Cardiac septum (tissue), 1 donor: ENCODE data around the gene SLC35G6. TPM values are rescaled to one million over a fixed set of nuclear protein-coding genes. Genes with fewer than 3 reads are reported as not detected.

ENCODE experiments used
- DNase-seq: peaks from one replicate; pipeline ENCODE4 v3.0.0-alpha.2; 2020; ENCODE audit warnings: low spot score
- intact Hi-C: fragments of 100-400 bp; cut with DNase I; formaldehyde crosslinking; loops from one replicate; pipeline ENCODE4 v1.14.0; 2022
- total RNA-seq: library from RNA; stranded (reverse); fragmentation: NEBNext Ultra II Directional; extraction: Animal tissue kit (Norgen Biotek cat#: 25700); gene quantifications from one replicate; pipeline ENCODE4 v1.2.1, GENCODE V29; 2021
- donor health status: DM: no; HTN: no; CAD: no.

SLC35G6 gene
- total RNA-seq, 1 donor from 2014 or later = not detected

DNA sequence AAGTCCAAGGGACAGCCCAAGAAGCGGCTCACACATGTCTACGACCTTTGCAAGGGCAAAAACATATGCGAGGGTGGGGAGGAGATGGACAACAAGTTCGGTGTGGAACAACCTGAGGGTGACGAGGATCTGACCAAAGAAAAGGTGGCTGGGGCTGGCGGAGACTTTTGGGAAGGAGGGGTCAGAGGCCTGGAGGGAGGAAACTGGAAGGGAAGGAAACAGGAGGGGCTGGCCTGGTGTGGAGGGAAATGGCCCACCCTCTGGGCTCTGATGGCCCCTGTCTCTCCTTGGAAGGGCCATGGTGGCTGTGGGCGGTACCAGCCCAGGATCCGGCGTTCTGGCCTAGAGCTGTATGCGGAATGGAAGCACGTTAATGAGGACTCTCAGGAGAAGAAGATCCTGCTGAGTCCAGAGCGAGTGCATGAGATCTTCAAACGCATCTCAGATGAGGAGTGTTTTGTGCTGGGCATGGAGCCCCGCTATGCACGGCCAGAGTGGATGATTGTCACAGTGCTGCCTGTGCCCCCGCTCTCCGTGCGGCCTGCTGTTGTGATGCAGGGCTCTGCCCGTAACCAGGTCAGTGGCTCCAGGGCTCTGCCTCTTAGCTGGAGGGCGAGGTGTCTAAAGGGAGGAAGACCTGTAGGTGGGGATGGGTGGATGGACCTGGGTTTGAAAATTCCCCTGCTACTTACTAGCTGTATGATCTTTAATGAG is 15.4 kb downstream of the SLC35G6 start:
- intact Hi-C loops = no loop called here
- peak; percentile 76 for DNase-seq

- no peak for DNase-seq
- intact Hi-C loops = no loop called here
Observed at GRCh38 chr17:7497228-7497627, 16.0 kb downstream of the SLC35G6 start.

DNA sequence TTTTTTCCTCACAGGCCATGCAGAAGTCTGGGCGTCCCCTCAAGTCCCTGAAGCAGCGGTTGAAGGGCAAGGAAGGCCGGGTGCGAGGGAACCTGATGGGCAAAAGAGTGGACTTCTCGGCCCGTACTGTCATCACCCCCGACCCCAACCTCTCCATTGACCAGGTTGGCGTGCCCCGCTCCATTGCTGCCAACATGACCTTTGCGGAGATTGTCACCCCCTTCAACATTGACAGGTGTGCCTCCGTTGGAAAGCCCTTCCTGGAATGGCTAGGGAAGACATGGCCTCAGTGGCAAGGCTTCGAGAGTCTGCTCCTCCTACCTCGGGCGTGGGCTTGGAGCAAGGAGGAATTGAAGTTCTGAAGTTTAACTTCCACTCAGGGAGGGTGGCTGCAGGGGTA is 16.4 kb downstream of the SLC35G6 start:
- no peak for DNase-seq
- intact Hi-C loops = no loop called here

DNA sequence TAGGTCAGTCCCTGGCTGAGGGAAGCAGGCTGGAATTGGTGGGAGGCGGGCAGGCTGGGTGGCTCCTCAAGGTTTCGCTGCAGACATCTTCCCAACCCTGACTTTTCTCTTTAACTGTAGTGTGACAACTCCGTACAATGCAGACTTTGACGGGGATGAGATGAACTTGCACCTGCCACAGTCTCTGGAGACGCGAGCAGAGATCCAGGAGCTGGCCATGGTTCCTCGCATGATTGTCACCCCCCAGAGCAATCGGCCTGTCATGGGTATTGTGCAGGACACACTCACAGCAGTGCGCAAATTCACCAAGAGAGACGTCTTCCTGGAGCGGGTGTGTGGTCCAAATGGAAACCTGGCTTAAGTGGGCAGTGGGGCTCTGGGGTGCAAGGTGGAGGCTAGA is 17.9 kb downstream of the SLC35G6 start:
- intact Hi-C loops = no loop called here
- DNase-seq = no peak

DNA sequence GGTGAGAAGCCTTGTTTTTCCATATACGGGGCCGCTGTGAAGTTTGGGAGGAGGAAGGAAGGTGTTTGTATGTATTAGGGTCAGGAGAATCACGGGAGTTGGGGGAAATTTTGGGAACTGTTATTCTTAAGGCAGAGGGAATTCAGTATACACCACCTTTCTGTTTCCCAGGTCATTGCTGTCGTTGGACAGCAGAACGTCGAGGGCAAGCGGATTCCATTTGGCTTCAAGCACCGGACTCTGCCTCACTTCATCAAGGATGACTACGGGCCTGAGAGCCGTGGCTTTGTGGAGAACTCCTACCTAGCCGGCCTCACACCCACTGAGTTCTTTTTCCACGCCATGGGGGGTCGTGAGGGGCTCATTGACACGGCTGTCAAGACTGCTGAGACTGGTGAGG is 20.5 kb downstream of the SLC35G6 start:
- intact Hi-C loops = no loop called here
- DNase-seq = no peak

DNA sequence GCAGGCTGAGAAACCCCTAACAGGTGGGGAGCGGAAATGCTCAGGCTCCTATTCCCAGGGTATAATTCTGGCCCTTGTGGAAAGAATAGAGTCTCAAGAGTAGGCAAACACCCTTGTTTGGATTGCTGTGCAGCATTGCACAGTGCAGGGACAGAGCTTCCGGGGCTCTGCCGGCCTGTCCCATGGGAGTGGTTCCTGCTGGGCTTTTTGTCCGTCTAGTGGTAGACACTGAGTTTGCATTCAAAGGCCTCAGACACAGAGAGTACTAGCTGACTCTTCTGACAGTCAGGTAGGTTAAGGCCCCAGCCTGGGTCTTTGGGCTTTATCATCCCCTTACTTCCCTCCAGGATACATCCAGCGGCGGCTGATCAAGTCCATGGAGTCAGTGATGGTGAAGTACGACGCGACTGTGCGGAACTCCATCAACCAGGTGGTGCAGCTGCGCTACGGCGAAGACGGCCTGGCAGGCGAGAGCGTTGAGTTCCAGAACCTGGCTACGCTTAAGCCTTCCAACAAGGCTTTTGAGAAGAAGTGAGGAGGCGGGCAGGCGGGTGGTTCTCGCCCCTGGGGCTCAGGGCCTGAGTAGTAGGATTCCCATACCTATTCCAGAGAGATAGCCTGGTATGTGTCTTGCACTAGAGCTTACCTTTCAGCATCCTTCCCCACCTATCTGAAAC is 21.1 kb downstream of the SLC35G6 start:
- intact Hi-C loops = no loop called here
- DNase-seq = no peak

DNA sequence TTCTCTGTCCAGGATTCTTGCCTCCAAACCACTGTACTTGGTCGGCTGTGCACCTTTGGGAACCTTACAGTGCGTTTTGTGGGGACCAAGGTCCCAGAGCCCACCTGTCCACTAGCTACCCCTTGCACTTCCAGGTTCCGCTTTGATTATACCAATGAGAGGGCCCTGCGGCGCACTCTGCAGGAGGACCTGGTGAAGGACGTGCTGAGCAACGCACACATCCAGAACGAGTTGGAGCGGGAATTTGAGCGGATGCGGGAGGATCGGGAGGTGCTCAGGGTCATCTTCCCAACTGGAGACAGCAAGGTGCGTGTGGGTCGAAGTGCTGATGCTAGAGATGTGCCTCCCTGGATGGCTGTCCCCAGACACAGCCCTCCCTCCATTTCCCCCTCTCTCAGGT is 21.7 kb downstream of the SLC35G6 start:
- DNase-seq = no peak
- intact Hi-C loops = no loop called here

DNA sequence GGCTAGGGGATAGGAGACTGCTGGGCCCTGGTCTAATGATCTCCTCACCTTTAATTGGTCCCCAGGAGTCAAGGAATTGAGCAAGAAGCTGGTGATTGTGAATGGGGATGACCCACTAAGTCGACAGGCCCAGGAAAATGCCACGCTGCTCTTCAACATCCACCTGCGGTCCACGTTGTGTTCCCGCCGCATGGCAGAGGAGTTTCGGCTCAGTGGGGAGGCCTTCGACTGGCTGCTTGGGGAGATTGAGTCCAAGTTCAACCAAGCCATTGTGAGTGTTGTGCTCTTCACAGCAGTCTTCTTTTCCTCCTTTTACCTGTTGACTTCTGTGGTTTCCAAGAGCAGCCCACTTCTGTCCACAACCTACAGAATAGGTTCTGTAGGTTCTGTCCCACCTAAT is 22.3 kb downstream of the SLC35G6 start:
- no peak for DNase-seq
- intact Hi-C loops = no loop called here

DNA sequence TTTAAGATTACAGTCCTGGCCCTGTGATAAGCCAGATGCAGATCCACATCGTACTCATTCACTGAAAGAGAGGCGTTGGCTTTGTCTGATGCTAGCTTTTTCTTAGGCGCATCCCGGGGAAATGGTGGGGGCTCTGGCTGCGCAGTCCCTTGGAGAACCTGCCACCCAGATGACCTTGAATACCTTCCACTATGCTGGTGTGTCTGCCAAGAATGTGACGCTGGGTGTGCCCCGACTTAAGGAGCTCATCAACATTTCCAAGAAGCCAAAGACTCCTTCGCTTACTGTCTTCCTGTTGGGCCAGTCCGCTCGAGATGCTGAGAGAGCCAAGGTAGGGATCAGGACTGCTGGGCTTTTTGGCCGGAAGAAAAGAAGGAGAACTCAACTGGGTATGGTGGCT is 26.9 kb downstream of the SLC35G6 start:
- no peak for DNase-seq
- intact Hi-C loops = no loop called here

DNA sequence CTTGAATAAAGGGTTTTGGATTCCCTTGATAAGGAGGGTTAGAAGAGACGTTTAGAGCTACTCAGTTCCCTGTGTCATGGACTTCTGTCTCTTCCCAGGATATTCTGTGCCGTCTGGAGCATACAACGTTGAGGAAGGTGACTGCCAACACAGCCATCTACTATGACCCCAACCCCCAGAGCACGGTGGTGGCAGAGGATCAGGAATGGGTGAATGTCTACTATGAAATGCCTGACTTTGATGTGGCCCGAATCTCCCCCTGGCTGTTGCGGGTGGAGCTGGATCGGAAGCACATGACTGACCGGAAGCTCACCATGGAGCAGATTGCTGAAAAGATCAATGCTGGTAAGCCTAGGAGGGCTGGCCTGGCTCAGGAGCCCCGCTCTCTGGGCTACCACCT is 27.6 kb downstream of the SLC35G6 start:
- no peak for DNase-seq
- intact Hi-C loops = no loop called here

DNA sequence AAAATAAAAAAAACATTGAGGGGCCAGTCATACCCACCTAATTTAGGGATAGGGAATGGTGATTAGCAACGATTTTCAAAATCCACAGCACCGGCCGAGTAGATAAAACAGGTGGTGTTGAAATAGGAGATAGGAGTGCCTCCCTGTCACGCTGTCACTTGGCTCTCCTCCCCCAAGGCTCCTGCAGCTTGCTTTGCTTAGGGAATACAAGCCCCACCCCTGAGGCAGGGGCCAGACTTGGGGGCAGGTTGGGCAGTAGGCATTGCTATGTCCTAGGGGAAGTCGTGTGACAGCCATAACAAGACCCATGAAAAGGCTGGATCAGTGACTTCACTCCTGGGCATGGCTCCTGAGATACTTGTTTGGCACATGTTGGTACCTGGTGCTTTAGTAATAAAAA is 28.7 kb downstream of the SLC35G6 start:
- intact Hi-C loops = no loop called here
- no peak for DNase-seq

- intact Hi-C loops = no loop called here
- DNase-seq = no peak
Observed at GRCh38 chr17:7511108-7511507, 29.9 kb downstream of the SLC35G6 start.

DNA sequence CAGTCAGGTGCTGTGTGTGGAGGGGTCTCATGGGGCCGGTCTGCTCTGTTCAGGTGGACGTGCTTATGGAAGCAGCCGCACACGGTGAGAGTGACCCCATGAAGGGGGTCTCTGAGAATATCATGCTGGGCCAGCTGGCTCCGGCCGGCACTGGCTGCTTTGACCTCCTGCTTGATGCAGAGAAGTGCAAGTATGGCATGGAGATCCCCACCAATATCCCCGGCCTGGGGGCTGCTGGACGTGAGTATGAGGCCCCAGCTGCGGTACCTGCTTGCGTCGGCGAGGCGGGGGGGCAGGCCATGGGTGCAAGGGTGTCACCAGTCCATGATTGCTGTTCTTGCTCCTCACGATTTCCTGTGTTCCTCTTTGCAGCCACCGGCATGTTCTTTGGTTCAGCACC is 30.9 kb downstream of the SLC35G6 start:
- DNase-seq = no peak
- intact Hi-C loops = no loop called here

DNA sequence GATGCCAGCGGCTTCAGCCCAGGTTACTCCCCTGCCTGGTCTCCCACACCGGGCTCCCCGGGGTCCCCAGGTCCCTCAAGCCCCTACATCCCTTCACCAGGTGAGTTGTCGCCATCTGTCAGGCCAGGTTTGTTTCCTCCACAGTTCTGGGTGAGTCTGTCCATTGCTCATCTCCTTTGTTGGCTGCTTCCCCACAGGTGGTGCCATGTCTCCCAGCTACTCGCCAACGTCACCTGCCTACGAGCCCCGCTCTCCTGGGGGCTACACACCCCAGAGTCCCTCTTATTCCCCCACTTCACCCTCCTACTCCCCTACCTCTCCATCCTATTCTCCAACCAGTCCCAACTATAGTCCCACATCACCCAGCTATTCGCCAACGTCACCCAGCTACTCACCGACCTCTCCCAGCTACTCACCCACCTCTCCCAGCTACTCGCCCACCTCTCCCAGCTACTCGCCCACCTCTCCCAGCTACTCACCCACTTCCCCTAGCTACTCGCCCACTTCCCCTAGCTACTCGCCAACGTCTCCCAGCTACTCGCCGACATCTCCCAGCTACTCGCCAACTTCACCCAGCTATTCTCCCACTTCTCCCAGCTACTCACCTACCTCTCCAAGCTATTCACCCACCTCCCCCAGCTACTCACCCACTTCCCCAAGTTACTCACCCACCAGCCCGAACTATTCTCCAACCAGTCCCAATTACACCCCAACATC is 31.7 kb downstream of the SLC35G6 start:
- intact Hi-C loops = no loop called here
- no peak for DNase-seq

DNA sequence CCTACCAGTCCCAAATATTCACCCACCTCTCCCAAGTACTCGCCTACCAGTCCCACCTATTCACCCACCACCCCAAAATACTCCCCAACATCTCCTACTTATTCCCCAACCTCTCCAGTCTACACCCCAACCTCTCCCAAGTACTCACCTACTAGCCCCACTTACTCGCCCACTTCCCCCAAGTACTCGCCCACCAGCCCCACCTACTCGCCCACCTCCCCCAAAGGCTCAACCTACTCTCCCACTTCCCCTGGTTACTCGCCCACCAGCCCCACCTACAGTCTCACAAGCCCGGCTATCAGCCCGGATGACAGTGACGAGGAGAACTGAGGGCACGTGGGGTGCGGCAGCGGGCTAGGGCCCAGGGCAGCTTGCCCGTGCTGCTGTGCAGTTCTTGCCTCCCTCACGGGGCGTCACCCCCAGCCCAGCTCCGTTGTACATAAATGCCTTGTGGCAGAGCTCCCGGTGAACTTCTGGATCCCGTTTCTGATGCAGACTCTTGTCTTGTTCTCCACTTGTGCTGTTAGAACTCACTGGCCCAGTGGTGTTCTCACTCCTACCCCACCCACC is 32.7 kb downstream of the SLC35G6 start:
- intact Hi-C loops = loop anchor here (2.0 kb wide), 1 partner anchor 47 kb away; the partner anchor contains the start of gene SENP3
- DNase-seq = no peak

DNA sequence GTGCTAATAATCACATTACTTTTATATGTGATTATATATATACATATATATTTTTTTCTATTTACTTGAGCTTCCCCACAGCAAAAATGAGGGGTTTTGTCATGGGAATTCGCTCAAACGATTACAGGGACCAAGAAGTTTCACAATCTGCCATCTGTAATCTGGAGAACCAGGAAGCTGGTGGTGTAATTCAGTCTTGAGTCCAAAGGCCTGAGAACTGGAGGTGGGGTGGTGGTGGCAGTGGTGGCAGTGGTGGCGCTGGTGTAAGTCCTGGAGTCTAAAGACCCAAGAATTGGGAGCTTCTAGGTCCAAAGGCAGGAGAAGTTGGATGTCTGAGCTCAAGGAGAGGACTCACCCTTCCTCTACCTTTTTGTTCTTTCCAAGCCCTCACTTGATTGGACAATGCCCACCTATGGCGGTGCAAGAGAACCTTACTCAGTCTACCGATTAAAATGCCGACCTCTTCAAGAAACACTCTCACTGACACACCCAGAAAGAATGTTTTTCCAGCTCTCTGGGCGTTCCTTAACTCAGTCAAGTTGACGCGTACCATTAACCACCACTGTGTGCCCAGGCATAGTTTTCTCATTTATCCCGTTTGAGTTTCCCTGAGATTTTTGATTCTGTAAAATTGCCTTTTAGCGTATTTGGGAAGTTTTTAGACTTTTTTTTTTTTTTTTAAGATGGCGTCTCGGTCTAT is 34.8 kb downstream of the SLC35G6 start:
- intact Hi-C loops = loop anchor here (2.0 kb wide), 1 partner anchor 45 kb away; the partner anchor contains the start of gene SENP3
- no peak for DNase-seq

DNA sequence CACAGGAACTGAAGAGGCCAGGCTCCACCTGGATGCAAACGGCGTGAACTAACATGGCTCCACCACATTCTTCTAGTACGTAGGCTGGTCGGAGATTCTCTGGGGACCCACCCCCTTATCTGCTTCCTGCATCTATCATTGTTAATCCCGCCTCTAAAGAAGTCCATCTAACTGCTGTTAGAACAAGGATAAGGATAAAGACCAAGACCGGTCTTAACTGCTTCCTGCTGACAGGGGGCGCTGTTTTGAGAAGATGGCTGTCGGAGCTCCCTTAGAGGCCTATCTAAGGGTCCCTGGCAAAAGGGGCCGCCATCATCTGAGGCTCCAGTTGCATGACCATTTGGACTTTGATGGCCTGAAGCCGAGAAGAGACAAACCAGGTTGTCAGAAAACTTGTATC is 41.8 kb downstream of the SLC35G6 start:
- DNase-seq = peak; percentile 79
- intact Hi-C loops = no loop called here

DNA sequence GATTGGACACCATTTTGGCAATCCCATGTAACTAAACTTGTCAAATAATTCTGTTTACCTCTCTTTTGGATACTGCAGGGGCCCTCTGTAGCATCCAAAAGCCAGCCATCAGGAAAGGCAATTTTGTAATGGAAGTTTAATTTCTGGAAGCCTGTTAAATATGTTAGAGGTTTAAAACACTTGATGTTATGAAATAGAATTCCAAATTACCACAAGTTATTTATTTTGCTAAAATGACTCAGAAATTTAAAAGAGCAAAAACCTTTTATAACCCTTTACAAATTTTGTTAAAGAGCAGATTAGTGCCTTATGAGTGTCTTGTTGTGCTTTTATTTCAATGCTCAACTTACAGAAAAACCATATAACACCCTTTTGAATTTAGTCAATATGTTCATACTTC is 47.6 kb downstream of the SLC35G6 start:
- intact Hi-C loops = no loop called here
- no peak for DNase-seq

- DNase-seq = no peak
- intact Hi-C loops = no loop called here
Observed at GRCh38 chr17:7530023-7530900, 49.0 kb downstream of the SLC35G6 start.
